Endodermal cell (in vitro differentiated cells): ENCODE data around the gene TPST1. TPM values are rescaled to one million over a fixed set of nuclear protein-coding genes. Genes with fewer than 3 reads are reported as not detected.

Experiments
- DNase-seq: peaks from one replicate; pipeline ENCODE4 v3.0.0-alpha.2; 2017
- H3K27ac ChIP-seq: 2 replicates; pipeline ENCODE4 v1.5.1; 2013; ENCODE audit warnings: mild to moderate bottlenecking, low read depth, low read length, moderate library complexity
- H3K27me3 ChIP-seq: 2 replicates; pipeline ENCODE4 v1.6.1; 2013; ENCODE audit warnings: mild to moderate bottlenecking, low read length, moderate library complexity; ENCODE audit not compliant: insufficient read depth, control insufficient read depth, poor library complexity, severe bottlenecking
- H3K36me3 ChIP-seq: 2 replicates; pipeline ENCODE4 v1.7.0; 2013; ENCODE audit warnings: mild to moderate bottlenecking, low read length, moderate library complexity; ENCODE audit not compliant: control insufficient read depth, insufficient read depth
- H3K4me1 ChIP-seq: one replicate; pipeline ENCODE4 v1.7.0; 2013; ENCODE audit warnings: low read length; ENCODE audit not compliant: control insufficient read depth, insufficient read depth
- H3K4me3 ChIP-seq: 2 replicates; pipeline ENCODE4 v1.5.1; 2013; ENCODE audit warnings: mild to moderate bottlenecking, low read length, moderate library complexity
- H3K9ac ChIP-seq: 2 replicates; pipeline ENCODE4 v1.6.1; 2013; ENCODE audit warnings: mild to moderate bottlenecking, low read length, moderate library complexity; ENCODE audit not compliant: poor library complexity, severe bottlenecking; ENCODE audit errors: extremely low read depth
- H3K9me3 ChIP-seq: 2 replicates; pipeline ENCODE4 v1.6.1; 2013; ENCODE audit warnings: mild to moderate bottlenecking, low read length, moderate library complexity; ENCODE audit not compliant: control insufficient read depth
- H3K27ac Mint-ChIP-seq: 2 replicates; pipeline ENCODE4 v1.8.0; 2020; ENCODE audit warnings: mixed read lengths
- H3K27me3 Mint-ChIP-seq: 2 replicates; pipeline ENCODE4 v1.8.0; 2021; ENCODE audit warnings: mild to moderate bottlenecking, mixed read lengths; ENCODE audit not compliant: insufficient read depth
- H3K36me3 Mint-ChIP-seq: 2 replicates; pipeline ENCODE4 v1.8.0; 2020; ENCODE audit warnings: low read depth, mixed read lengths
- H3K4me1 Mint-ChIP-seq: 2 replicates; pipeline ENCODE4 v1.8.0; 2020; ENCODE audit warnings: mixed read lengths
- H3K4me3 Mint-ChIP-seq: 2 replicates; pipeline ENCODE4 v1.8.0; 2020; ENCODE audit warnings: mild to moderate bottlenecking, moderate library complexity, mixed read lengths
- H3K9me3 Mint-ChIP-seq: 2 replicates; pipeline ENCODE4 v1.8.0; 2020; ENCODE audit warnings: mild to moderate bottlenecking, mixed read lengths
- WGBS, 2 experiments: methylation state at CpG; one replicate each; pipeline versions ENCODE4 v1.1.5 to v1.1.7; 2013; ENCODE audit warnings: missing lambda C conversion rate in 2 of 2, mixed read lengths in 1 of 2; ENCODE audit not compliant: insufficient coverage in 1 of 2, insufficient read length in 1 of 2; 5-methylcytosine and 5-hydroxymethylcytosine counted together
- total RNA-seq, 2 donors: library from RNA; stranded (reverse); fragmentation: NEBNext Ultra II Directional in 1 of 2; extraction: Animal tissue kit (Norgen Biotek cat#: 25700) in 1 of 2; gene quantifications; 2 replicates in 1 of 2; 3 replicates in 1 of 2; pipeline ENCODE4 v1.2.1, GENCODE V29; 2021
- TF ChIP-seq, protein P1 (sequence below): fragments of 200-600 bp; sonication (generic); conservative IDR thresholded peaks from 2 replicates; pipeline ENCODE4 v1.5.0; 2021; ENCODE audit warnings: antibody characterized with exemption, mild to moderate bottlenecking

The TPST1 gene
- total RNA-seq, 2 donors from 2014 or later, result 38.3 to 43.8 TPM

DNA sequence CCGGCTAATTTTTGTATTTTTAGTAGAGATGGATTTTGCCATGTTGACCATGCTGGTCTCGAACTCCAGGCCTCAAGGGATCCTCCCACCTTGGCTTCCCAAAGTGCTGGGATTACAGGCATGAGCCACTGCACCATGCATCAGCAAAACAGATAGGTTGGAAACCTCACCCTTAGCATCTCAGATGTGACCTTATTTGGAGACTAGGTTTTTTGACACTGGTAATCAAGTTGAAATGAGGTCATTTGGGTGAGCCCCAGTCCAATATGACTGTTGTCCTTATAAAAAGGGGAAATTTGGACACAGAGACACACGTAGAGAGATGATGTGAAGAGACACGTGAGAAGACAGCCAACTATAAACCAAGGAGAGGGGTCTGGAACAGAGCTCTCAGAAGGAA is 42.5 kb upstream of the TPST1 start:
- Mint-ChIP-seq H3K4me1 (no peaks in the 10 kb centered on the region), H3K9me3 (peaks cover 16% of the 10 kb centered on the region), H3K27ac (no peak overlapping the region), H3K36me3 (peaks cover 16% of the 10 kb centered on the region), H3K4me3 (no peak overlapping the region), H3K27me3 (no peaks in the 10 kb centered on the region)
- Histone ChIP-seq H3K4me1 (no peaks in the 10 kb centered on the region), H3K27ac (no peak overlapping the region), H3K27me3 (no peaks in the 10 kb centered on the region), H3K36me3 (peaks cover 10% of the 10 kb centered on the region), H3K9ac (no peak overlapping the region), H3K4me3 (no peak overlapping the region), H3K9me3 (peaks cover 6% of the 10 kb centered on the region)
- TF ChIP-seq, protein P1, sequence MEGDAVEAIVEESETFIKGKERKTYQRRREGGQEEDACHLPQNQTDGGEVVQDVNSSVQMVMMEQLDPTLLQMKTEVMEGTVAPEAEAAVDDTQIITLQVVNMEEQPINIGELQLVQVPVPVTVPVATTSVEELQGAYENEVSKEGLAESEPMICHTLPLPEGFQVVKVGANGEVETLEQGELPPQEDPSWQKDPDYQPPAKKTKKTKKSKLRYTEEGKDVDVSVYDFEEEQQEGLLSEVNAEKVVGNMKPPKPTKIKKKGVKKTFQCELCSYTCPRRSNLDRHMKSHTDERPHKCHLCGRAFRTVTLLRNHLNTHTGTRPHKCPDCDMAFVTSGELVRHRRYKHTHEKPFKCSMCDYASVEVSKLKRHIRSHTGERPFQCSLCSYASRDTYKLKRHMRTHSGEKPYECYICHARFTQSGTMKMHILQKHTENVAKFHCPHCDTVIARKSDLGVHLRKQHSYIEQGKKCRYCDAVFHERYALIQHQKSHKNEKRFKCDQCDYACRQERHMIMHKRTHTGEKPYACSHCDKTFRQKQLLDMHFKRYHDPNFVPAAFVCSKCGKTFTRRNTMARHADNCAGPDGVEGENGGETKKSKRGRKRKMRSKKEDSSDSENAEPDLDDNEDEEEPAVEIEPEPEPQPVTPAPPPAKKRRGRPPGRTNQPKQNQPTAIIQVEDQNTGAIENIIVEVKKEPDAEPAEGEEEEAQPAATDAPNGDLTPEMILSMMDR, result no peak
- DNase-seq, result no peak
- 95 to 100% methylated on average over 2 to 4 of the region's 4 CpGs for WGBS, 2 experiments

DNA sequence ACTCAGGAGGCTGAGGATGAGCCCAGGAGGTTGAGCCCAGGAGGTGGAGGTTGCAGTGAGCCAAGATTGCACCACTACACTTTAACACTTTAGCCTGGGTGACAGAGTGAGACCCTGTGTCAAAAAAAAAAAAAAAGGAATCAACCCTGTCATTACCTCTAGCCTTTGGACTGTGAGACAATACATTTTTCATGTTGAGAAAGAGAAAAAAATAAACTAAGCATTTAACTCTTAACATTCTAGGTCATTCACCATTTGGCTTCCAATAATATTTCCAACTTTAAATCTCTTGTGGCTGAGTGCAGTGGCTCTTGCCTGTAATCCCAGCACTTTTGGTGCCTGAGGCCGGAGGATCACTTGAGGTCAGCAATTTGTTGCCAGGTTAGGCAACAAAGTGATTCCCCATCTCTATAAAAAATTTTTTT is 41.9 kb upstream of the TPST1 start:
- Mint-ChIP-seq H3K9me3 (peaks cover 13% of the 10 kb centered on the region), H3K27me3 (no peaks in the 10 kb centered on the region), H3K4me3 (no peak overlapping the region), H3K36me3 (peaks cover 13% of the 10 kb centered on the region), H3K4me1 (no peaks in the 10 kb centered on the region), H3K27ac (no peak overlapping the region)
- no peak for DNase-seq
- H3K9me3 ChIP-seq, result peaks cover 2% of the 10 kb centered on the region
- no peaks in the 10 kb centered on the region for H3K27me3 ChIP-seq
- 89 to 95% methylated on average over 1 of the region's 1 CpG for WGBS, 2 experiments
- no peak overlapping the region for H3K4me3 ChIP-seq
- H3K9ac ChIP-seq, result no peak overlapping the region
- peaks cover 6% of the 10 kb centered on the region for H3K36me3 ChIP-seq
- no peak overlapping the region for H3K27ac ChIP-seq
- H3K4me1 ChIP-seq, result no peaks in the 10 kb centered on the region
- TF ChIP-seq, protein P1, result no peak

DNA sequence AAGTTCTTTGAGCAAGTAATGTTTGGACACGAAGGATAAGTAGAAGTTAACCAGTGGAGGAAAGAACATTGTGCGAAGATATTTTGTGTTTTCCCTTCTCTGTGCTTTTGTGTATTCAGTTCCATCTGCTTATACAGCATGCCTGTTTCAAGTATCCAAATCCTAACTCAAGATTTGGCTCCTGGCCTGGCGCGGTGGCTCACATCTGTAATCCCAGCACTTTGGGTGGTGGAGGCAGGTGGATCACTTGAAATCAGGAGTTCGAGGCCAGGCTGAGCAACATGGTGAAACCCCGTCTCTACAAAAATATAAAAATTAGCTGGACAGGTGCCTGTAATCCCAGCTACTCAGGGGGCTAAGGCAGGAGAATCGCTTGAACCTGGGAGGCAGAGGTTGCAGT is 40.8 kb upstream of the TPST1 start:
- Mint-ChIP-seq H3K27me3 (no peaks in the 10 kb centered on the region), H3K36me3 (peaks cover 3% of the 10 kb centered on the region), H3K4me1 (no peaks in the 10 kb centered on the region), H3K9me3 (peaks cover 3% of the 10 kb centered on the region), H3K27ac (no peak overlapping the region), H3K4me3 (no peak overlapping the region)
- H3K4me3 ChIP-seq, result no peak overlapping the region
- no peaks in the 10 kb centered on the region for H3K27me3 ChIP-seq
- TF ChIP-seq, protein P1, result no peak
- H3K9me3 ChIP-seq, result no peaks in the 10 kb centered on the region
- no peaks in the 10 kb centered on the region for H3K36me3 ChIP-seq
- no peak for DNase-seq
- H3K4me1 ChIP-seq, result no peaks in the 10 kb centered on the region
- no peak overlapping the region for H3K9ac ChIP-seq
- no peak overlapping the region for H3K27ac ChIP-seq
- WGBS, 2 experiments, result 86 to 94% methylated on average over 6 to 7 of the region's 7 CpGs
